ENCODE data around the gene ADAMTS6. TPM values are rescaled to one million over a fixed set of nuclear protein-coding genes. Genes with fewer than 3 reads are reported as not detected.
A peak's percentile ranks its signal among the peaks of the same experiment; 100 is the strongest.

The ADAMTS6 gene
- total and polyA plus RNA-seq, 2 of the 13 experiments (the other 11 are each of a cell fraction or from before 2014, with no cell fraction given), result 3.1 to 8.2 TPM

GRCh38 chr5:65480306-65480865 is 1.3 kb downstream of the ADAMTS6 start (continued):
- TF ChIP-seq, protein P1, sequence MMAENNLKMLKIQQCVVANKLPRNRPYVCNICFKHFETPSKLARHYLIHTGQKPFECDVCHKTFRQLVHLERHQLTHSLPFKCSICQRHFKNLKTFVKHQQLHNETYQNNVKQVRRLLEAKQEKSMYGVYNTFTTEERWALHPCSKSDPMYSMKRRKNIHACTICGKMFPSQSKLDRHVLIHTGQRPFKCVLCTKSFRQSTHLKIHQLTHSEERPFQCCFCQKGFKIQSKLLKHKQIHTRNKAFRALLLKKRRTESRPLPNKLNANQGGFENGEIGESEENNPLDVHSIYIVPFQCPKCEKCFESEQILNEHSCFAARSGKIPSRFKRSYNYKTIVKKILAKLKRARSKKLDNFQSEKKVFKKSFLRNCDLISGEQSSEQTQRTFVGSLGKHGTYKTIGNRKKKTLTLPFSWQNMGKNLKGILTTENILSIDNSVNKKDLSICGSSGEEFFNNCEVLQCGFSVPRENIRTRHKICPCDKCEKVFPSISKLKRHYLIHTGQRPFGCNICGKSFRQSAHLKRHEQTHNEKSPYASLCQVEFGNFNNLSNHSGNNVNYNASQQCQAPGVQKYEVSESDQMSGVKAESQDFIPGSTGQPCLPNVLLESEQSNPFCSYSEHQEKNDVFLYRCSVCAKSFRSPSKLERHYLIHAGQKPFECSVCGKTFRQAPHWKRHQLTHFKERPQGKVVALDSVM (CRISPR knock-in tag; IDR thresholded peaks at IDR 0.05), result no peak
- TF ChIP-seq, protein P2, sequence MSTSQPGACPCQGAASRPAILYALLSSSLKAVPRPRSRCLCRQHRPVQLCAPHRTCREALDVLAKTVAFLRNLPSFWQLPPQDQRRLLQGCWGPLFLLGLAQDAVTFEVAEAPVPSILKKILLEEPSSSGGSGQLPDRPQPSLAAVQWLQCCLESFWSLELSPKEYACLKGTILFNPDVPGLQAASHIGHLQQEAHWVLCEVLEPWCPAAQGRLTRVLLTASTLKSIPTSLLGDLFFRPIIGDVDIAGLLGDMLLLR (CRISPR knock-in tag; IDR thresholded peaks at IDR 0.05), result no peak
- TF ChIP-seq FOXO1 (CRISPR knock-in tag; IDR thresholded peaks at IDR 0.05), result no peak
- no peak for TF ChIP-seq SPEN (CRISPR knock-in tag; IDR thresholded peaks at IDR 0.05; ENCODE audit: low read depth)
- TF ChIP-seq, protein P3, sequence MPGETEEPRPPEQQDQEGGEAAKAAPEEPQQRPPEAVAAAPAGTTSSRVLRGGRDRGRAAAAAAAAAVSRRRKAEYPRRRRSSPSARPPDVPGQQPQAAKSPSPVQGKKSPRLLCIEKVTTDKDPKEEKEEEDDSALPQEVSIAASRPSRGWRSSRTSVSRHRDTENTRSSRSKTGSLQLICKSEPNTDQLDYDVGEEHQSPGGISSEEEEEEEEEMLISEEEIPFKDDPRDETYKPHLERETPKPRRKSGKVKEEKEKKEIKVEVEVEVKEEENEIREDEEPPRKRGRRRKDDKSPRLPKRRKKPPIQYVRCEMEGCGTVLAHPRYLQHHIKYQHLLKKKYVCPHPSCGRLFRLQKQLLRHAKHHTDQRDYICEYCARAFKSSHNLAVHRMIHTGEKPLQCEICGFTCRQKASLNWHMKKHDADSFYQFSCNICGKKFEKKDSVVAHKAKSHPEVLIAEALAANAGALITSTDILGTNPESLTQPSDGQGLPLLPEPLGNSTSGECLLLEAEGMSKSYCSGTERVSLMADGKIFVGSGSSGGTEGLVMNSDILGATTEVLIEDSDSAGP (CRISPR knock-in tag; IDR thresholded peaks at IDR 0.05; ENCODE audit: borderline replicate concordance), result no peak
- 0 out of 2 replicates have a peak, but pooled peaks have one; percentile 32 for TF ChIP-seq KAT7 (CRISPR knock-in tag; IDR thresholded peaks at IDR 0.05; ENCODE audit: borderline replicate concordance)
- no peak for TF ChIP-seq NFYC (CRISPR knock-in tag; IDR thresholded peaks at IDR 0.05)
- peak; percentile 17; the same call in 1 of the 2 replicates for TF ChIP-seq ZNF609 (CRISPR knock-in tag; IDR thresholded peaks at IDR 0.05; ENCODE audit: borderline replicate concordance)
- peak; percentile 53 for TF ChIP-seq SAP130 (CRISPR knock-in tag; IDR thresholded peaks at IDR 0.05; ENCODE audit: low read depth)
- 0 out of 2 replicates have a peak, but pooled peaks have one; percentile 32 for TF ChIP-seq ZNF761 (CRISPR knock-in tag; conservative IDR thresholded peaks at IDR 0.05)
- no peak for TF ChIP-seq DNMT1 (CRISPR knock-in tag; IDR thresholded peaks at IDR 0.05)
- TF ChIP-seq, protein P4, sequence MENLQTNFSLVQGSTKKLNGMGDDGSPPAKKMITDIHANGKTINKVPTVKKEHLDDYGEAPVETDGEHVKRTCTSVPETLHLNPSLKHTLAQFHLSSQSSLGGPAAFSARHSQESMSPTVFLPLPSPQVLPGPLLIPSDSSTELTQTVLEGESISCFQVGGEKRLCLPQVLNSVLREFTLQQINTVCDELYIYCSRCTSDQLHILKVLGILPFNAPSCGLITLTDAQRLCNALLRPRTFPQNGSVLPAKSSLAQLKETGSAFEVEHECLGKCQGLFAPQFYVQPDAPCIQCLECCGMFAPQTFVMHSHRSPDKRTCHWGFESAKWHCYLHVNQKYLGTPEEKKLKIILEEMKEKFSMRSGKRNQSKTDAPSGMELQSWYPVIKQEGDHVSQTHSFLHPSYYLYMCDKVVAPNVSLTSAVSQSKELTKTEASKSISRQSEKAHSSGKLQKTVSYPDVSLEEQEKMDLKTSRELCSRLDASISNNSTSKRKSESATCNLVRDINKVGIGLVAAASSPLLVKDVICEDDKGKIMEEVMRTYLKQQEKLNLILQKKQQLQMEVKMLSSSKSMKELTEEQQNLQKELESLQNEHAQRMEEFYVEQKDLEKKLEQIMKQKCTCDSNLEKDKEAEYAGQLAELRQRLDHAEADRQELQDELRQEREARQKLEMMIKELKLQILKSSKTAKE (CRISPR knock-in tag; IDR thresholded peaks at IDR 0.05; ENCODE audit: borderline replicate concordance), result peak; percentile 50; the same call in 1 of the 2 replicates
- no peak for TF ChIP-seq POLR2AphosphoS5 (IDR thresholded peaks at IDR 0.05; ENCODE audit: low read depth, low read length)
- peak; percentile 33; the same call in 1 of the 2 replicates for TF ChIP-seq FOXJ3 (CRISPR knock-in tag; IDR thresholded peaks at IDR 0.05; ENCODE audit: borderline replicate concordance)
- TF ChIP-seq FOXK2 (IDR thresholded peaks at IDR 0.05), result no peak
- TF ChIP-seq FOSL2 (CRISPR knock-in tag; IDR thresholded peaks at IDR 0.05), result no peak
- no peak for TF ChIP-seq ZFP90 (CRISPR knock-in tag; IDR thresholded peaks at IDR 0.05; ENCODE audit: borderline replicate concordance)
